HG03457 (cell line): ENCODE measurements around the gene ELN.
"Not testable (repeated sequence)": the region's sequence is repeated elsewhere in the genome, so short reads cannot be mapped to it uniquely, and the experiment has no call there.

ENCODE experiments used
- ATAC-seq: cut with Tn5 transposase; IDR thresholded peaks from one replicate; pipeline ENCODE4 v1.9.1; 2021; ENCODE audit warnings: moderate number of reproducible peaks; ENCODE audit not compliant: unreplicated experiment

ELN gene

GRCh38 chr7:74000489-74001149 lies 27.4 kb upstream of the ELN start:
- ATAC-seq = no peak

DNA sequence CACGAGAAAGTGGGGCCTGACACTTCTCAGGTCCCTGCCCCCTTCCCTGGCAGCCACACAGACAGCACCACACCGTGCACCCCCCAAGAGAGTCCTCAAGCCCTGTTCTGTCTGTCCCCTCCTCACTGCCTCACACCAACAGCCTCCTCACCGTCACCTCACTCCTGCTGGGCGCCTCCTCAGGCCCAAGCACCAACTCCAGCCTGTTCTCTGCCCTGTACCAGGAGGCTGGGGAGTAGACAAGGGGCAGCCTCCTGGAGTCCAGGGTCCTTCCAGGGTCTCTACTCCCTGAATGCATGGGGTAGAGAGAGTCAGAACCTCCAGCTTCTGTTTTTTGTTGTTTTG lies 26.9 kb upstream of the ELN start:
- ATAC-seq = no peak

GRCh38 chr7:74002474-74003017 lies 25.4 kb upstream of the ELN start:
- no peak for ATAC-seq

- ATAC-seq = no peak
Measured at GRCh38 chr7:74003621-74004020, 24.4 kb upstream of the ELN start.

- no peak for ATAC-seq
Measured at GRCh38 chr7:74006032-74006431, 21.9 kb upstream of the ELN start.

DNA sequence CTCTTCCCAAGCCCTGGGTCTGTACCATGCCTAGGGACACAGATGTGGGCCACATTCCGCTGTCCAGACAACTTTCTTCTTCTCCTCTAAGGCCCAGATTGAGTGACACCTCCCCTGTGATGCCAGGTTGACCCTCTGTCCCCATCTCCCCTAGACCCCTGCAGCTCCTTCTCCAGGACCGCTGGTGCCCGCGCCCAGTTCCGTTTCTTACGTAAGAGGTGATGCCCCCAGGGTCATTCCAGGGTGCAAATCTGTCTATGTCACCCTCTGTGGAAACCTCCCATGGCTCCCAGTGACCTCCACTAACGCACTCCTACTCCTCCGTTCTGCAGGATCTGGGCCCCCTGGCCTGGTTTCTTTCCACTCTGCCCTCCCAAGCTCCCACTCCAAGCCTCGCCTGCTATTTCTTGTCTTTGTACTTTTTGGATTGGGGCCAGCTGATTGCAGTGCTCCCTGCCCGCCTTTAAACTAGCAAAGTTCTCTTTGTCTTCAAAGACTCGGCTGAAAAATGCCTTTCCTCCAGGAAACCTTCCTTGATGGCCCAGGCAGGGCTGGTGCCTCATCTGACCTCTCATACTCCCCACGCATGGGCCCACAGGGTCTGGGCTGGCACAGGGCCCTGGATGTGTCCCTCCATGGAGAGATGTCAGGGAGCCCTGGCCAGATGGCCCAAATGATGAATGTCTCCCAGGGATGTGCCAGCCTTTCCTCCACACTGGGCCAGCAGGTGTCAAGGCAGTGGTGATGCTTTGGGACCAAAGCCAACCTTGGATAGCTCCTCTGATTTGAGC lies 21.3 kb upstream of the ELN start:
- no peak for ATAC-seq

GRCh38 chr7:74007242-74007567 lies 20.8 kb upstream of the ELN start:
- ATAC-seq = no peak

- ATAC-seq = no peak
Measured at GRCh38 chr7:74008687-74009086, 19.3 kb upstream of the ELN start.

- no peak for ATAC-seq
Measured at GRCh38 chr7:74009719-74010118, 18.3 kb upstream of the ELN start.

- ATAC-seq = no peak
Measured at GRCh38 chr7:74010407-74010806, 17.6 kb upstream of the ELN start.

DNA sequence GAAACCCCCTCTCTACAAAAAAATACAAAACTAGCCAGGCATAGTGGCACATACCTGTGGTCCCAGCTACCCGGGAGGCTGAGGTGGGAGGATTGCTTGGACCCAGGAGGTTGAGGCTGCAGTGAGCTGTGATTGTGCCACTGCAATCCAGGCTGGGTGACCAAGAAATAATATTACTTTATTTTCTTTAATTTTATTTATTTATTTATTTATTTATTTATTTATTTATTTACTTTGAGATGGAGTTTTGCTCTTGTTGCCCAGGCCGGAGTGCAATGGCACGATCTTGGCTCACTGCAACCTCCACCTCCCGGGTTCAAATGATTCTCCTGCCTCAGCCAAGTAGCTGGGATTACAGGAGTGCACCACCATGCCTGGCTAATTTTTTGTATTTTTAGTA lies 16.6 kb upstream of the ELN start:
- not testable (repeated sequence) for ATAC-seq

- peak; percentile 92 for ATAC-seq
Measured at GRCh38 chr7:74012842-74013249, 15.1 kb upstream of the ELN start.

DNA sequence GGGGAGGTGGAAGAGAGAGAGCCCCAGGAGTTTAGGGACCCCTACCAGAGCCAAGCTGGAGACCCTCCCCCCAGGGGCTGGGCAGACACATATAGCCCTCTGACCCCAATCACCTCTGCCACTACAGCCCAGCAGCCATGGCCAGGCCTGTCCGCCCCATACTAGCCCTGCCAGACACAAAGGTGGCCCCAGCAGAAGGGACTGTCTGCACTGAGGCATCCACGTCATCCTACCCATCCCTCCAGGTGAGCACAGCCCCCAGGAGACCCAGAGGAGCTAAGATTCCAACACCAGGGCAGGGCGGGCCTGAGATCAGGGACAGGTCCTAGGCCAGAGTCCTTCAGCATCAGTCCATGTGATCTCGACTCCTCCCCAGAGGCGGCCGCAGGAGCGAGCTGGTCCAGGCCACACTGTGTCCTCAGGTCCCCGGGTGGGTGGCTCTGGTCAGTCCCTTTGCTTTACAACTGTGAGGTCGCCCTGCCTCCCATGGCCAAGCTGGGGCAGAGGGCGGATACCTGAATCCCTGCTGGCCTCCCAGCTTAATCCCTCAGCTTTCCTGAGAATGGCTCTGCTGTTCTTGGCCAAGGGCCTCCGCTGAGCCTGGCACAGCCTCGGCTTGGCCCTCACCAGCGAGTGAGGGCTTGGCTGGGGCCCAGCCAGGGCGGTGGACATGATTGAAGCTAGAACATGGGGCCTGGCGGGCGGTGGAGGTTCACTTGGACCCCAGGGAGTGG lies 14.3 kb upstream of the ELN start:
- no peak for ATAC-seq

- no peak for ATAC-seq
Measured at GRCh38 chr7:74014931-74015330, 13.0 kb upstream of the ELN start.

DNA sequence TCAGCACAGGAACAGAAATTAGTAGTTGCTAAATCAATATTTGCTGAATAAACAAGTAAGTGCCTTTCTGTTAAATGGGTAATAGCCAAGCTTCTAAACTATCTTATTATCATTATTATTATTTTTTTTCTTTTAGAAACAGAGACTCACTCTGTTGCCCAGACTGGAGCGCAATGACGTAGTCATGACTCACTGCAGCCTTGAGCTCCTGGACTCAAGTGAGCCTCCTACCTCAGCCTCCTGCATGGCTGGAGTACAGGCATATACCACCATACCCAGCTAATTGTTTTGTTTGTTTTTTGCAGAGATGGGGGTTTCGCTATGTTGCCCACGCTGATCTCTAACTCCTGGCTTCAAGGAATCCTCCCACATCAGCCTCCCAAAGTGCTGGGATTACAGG lies 12.3 kb upstream of the ELN start:
- no peak for ATAC-seq

DNA sequence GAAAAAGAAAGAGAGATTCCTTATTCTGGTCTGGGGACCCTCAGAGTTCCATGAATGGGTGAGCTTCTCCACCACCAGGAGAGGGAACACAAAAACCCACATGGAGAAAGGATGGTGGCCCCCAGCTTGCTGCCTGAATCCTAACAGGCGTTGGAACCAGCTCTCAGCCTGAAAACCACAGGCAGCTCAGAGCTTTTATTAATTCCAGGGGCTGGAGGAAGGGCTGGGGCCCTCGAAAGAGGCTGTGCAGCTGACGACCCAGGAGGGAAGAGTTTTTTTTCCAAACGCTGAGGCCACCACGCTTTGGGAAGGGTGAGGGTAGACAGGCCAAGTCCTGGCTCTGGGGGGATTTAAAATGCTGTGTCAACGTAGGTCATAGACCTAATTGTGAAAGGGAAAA lies 10.8 kb upstream of the ELN start:
- ATAC-seq = no peak

DNA sequence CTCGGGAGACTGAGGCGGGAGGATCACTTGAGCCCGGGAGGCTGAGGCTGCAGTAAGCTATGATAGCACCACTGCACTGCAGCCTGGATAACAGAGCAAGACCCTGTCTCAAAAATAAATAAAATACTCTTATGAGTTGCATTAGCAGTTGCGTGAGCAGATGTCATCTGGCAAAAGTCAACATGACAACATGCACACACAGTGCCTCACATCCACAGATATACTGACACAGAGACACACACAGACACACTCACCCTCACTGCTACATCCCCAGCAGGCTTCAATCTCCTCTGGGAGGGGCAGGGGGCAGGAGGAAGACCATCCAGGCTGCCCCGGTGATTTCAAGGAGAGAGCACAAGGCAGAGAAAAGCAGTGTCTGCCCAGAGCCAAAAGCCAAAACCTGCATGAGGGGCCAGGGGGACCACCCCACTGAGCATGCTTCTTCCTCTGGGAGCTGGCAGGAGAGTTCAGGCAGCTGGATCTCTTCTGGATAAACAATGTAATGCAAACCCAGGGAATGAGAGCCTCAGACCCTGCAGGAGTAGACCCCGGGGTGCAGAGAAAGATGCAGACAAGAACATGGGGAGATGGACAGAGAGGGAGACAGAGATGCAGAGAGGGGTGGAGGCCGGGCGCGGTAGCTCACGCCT lies 9.6 kb upstream of the ELN start:
- no peak for ATAC-seq

DNA sequence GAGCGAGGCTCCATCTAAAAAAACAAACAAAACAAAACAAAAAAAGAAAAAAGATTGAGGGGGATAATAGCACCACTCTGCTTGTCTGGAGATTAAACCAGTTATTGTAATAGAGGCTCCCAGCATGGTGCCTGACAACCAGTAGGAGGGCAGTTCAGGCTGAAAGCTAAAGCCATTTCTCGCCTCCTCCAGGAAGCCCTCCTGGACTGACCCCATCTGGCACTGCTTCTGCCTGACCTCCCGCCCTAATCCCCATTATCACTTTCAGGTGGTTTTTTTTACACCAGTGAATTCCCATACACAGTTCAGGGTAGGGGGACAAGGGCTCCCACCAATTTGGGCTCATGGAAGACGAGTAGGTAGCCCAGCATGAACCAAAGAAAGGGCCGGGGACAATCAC lies 8.8 kb upstream of the ELN start:
- ATAC-seq = no peak

GRCh38 chr7:74020390-74020789 lies 7.6 kb upstream of the ELN start:
- no peak for ATAC-seq

DNA sequence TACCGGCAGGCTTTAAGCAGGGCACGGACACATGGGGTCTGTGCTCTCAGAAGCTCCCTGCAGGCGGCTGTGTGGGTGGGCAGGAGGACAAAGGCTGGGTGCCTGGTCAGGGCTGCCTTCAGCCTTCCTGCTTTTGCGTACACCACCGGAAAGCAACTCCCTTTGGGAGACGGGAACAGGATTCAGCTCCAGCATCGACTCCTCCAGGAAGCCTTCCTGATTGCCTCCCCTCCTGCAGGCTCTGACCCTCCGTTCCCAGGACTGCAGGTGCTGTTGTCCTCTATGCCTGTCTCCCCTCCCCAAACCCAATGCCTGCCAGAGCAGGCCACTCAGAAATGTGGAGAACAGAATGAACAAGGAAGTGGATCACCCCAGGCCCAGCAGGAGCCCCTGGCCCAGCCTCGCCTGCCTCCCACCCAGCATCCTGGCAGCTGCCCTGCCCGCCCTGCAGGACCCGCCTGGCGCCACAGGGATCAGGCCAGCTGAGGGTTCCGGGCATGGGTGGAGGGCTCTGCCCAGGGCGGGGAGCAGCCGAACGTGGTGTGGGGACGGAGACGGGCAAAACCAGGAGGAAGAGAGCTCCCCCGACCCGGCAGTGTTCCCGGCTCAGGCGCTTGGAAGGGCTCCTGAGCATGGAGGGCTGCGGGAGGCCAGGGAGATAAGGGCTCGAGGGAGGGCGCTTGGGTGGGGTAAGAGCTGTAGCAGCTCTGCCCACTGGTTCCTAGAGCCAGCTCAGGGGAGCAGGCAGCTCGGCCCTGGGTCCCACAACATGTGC lies 6.2 kb upstream of the ELN start:
- ATAC-seq = no peak

DNA sequence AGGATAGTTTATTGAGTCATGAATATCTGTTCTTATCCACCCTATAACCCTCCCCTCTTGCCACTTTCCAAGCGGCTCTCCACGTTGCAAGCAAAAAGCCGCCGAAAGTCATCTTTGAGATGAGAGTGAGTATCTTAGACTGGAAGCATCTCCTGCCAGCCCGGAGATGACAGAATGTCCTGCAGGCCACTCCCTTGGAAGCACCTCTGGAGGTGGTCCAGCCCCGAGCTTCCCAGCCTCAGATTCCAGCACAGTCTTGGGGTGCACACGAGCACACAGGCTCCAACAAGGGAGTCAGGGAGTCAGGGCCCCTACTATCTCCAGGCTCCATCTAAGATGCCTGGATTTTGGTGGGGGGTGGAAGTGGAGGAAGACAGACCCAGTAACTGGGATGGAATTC lies 5.5 kb upstream of the ELN start:
- no peak for ATAC-seq
